Measurements from ENCODE around the gene GRHL1. TPM values are rescaled to one million over a fixed set of nuclear protein-coding genes. Genes with fewer than 3 reads are reported as not detected.
"Not testable (repeated sequence)": the region's sequence is repeated elsewhere in the genome, so short reads cannot be mapped to it uniquely, and the experiment has no call there.

The GRHL1 gene
- polyA plus RNA-seq, 3 donors: 4.4 to 5.0 (median 4.7) TPM

- no peak for DNase-seq (ENCODE audit: extremely low read depth in 1 of 11, low read depth in 9 of 11, low spot score in 4 of 11)
Observed at GRCh38 chr2:10014418-10015190, 63.1 kb downstream of the GRHL1 start.

GRCh38 chr2:10015376-10015989 is 64.0 kb downstream of the GRHL1 start:
- DNase-seq (ENCODE audit: extremely low read depth in 1 of 11, low read depth in 9 of 11, low spot score in 4 of 11): not testable (repeated sequence)

GRCh38 chr2:10016001-10016801 is 64.7 kb downstream of the GRHL1 start:
- no peak for DNase-seq (ENCODE audit: extremely low read depth in 1 of 11, low read depth in 9 of 11, low spot score in 4 of 11)

GRCh38 chr2:10016802-10017258 is 65.3 kb downstream of the GRHL1 start:
- DNase-seq (ENCODE audit: extremely low read depth in 1 of 11, low read depth in 9 of 11, low spot score in 4 of 11): no peak

- DNase-seq (ENCODE audit: extremely low read depth in 1 of 11, low read depth in 9 of 11, low spot score in 4 of 11): no peak
Observed at GRCh38 chr2:10017313-10017941, 65.9 kb downstream of the GRHL1 start.

GRCh38 chr2:10019174-10019573 is 67.7 kb downstream of the GRHL1 start:
- DNase-seq (ENCODE audit: extremely low read depth in 1 of 11, low read depth in 9 of 11, low spot score in 4 of 11): no peak

- DNase-seq (ENCODE audit: extremely low read depth in 1 of 11, low read depth in 9 of 11, low spot score in 4 of 11): no peak
Observed at GRCh38 chr2:10019602-10020400, 68.3 kb downstream of the GRHL1 start.

- DNase-seq (ENCODE audit: extremely low read depth in 1 of 11, low read depth in 9 of 11, low spot score in 4 of 11): no peak
Observed at GRCh38 chr2:10022041-10022421, 70.5 kb downstream of the GRHL1 start.

GRCh38 chr2:10022445-10022844 is 71.0 kb downstream of the GRHL1 start:
- DNase-seq (ENCODE audit: extremely low read depth in 1 of 11, low read depth in 9 of 11, low spot score in 4 of 11): no peak

GRCh38 chr2:10022966-10023662 is 71.6 kb downstream of the GRHL1 start:
- DNase-seq (ENCODE audit: extremely low read depth in 1 of 11, low read depth in 9 of 11, low spot score in 4 of 11): no peak

- no peak for DNase-seq (ENCODE audit: extremely low read depth in 1 of 11, low read depth in 9 of 11, low spot score in 4 of 11)
Observed at GRCh38 chr2:10026940-10027569, 75.6 kb downstream of the GRHL1 start.

- DNase-seq (ENCODE audit: extremely low read depth in 1 of 11, low read depth in 9 of 11, low spot score in 4 of 11): no peak
Observed at GRCh38 chr2:10027660-10028330, 76.3 kb downstream of the GRHL1 start.

- DNase-seq (ENCODE audit: extremely low read depth in 1 of 11, low read depth in 9 of 11, low spot score in 4 of 11): no peak
Observed at GRCh38 chr2:10028407-10028987, 77.0 kb downstream of the GRHL1 start.

- DNase-seq (ENCODE audit: extremely low read depth in 1 of 11, low read depth in 9 of 11, low spot score in 4 of 11): peak in 1 of 11 donors; percentile 40
Observed at GRCh38 chr2:10028988-10029874, 77.7 kb downstream of the GRHL1 start.

GRCh38 chr2:10029875-10030223 is 78.4 kb downstream of the GRHL1 start:
- DNase-seq (ENCODE audit: extremely low read depth in 1 of 11, low read depth in 9 of 11, low spot score in 4 of 11): no peak

- DNase-seq (ENCODE audit: extremely low read depth in 1 of 11, low read depth in 9 of 11, low spot score in 4 of 11): no peak
Observed at GRCh38 chr2:10030311-10030736, 78.8 kb downstream of the GRHL1 start.
